Activated gamma-delta T cell treated with anti-CD3 and anti-CD28 coated beads, Interleukin-2, amount 50 U/mL, for 16 hours (primary cell): ENCODE measurements around the gene FSD1.

Experiments
- DNase-seq: peaks from one replicate; pipeline ENCODE4 v3.0.0-alpha.2; 2020; ENCODE audit warnings: low read depth

The FSD1 gene

GRCh38 chr19:4365341-4365740 lies 60.9 kb downstream of the FSD1 start:
- no peak for DNase-seq

DNA sequence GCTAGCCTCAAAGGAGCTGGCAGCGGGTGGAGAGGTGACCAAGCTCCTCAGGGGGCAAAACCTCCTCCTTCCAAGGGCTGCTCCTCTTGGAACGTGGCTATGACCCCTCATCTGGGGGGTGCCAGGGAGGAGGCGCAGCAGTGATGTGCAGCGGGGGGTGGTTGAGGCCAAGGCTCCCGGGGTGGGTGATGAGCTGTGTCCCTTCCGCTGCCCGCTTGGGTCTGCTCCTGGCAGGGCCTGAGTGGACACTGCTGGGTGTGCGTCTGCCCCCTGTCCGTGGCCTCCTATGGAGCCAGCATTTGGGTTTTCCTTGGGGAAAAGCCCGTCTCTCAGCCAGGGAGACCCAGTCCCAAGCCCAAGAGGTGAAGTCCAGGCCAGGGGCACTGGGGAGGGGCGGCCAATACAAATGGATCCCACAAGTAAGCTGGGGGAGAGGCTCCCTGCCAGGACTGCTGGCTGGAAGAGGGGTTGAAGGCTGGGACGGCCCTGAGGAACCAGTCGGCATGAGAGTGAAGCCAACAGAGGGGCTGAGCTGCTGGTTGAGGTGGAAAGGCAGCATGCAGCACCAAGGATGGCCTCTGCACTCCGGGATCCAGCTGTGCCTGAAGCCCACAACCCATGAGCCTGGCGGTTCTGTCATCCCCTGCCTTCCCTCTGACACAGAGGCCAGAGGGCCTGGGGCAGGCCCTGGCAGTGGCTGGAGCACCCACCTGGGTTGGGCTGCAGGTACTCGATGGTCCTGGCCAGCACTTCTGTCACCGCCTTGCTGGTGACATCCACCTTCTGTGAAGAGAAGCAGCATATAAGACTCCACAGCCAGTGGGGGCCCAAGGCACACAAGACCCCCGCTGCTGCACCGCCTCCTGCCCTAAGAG lies 61.6 kb downstream of the FSD1 start:
- DNase-seq, result no peak

- no peak for DNase-seq
These were observed 62.4 kb downstream of the FSD1 start for GRCh38 chr19:4366666-4367335.

GRCh38 chr19:4367336-4367723 lies 62.9 kb downstream of the FSD1 start:
- no peak for DNase-seq

GRCh38 chr19:4367781-4368127 lies 63.4 kb downstream of the FSD1 start:
- DNase-seq, result no peak

- no peak for DNase-seq
These were observed 63.9 kb downstream of the FSD1 start for GRCh38 chr19:4368128-4368820.

DNA sequence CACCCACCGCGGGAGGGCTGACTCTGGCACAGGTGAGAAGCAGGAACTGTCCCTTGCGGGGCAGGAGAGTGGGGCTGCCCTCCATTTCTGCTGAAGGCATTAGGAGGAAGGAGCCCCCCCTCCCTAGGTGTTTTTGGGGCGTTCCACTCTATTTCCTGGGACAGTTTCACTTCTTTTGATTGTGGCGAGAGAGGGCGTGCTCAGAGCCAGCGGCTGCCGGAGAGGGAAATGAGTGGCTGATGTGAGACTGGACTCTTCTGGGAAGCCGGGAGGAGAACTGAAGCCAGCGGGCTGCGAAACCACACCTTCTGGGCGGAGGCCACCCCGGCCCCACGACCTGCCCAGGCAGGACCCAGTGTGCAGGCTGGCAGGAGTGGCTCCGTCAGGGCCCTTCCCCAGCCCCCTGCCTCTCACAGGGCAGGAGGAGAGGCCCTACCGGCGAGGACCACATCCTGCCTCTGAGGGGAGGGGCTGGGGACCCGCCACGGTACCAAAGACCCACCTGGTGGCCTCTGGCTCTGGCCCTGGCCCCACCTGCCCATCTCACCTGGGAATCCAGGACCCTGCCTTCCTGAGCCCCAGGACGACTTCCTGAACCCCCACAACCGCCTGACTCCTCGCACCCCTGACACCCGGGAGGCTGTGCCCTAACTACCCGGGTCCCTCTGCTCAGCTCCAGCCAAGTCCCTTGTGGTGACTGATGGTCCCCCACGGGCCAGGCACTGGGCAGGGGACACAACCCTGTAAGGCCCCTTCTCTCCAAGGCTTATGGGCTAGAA lies 64.9 kb downstream of the FSD1 start:
- DNase-seq, result peak; percentile 55

GRCh38 chr19:4369888-4370260 lies 65.5 kb downstream of the FSD1 start:
- peak; percentile 61 for DNase-seq

- no peak for DNase-seq
These were observed 66.1 kb downstream of the FSD1 start for GRCh38 chr19:4370418-4371041.

GRCh38 chr19:4371247-4372164 lies 67.1 kb downstream of the FSD1 start:
- DNase-seq, result no peak

DNA sequence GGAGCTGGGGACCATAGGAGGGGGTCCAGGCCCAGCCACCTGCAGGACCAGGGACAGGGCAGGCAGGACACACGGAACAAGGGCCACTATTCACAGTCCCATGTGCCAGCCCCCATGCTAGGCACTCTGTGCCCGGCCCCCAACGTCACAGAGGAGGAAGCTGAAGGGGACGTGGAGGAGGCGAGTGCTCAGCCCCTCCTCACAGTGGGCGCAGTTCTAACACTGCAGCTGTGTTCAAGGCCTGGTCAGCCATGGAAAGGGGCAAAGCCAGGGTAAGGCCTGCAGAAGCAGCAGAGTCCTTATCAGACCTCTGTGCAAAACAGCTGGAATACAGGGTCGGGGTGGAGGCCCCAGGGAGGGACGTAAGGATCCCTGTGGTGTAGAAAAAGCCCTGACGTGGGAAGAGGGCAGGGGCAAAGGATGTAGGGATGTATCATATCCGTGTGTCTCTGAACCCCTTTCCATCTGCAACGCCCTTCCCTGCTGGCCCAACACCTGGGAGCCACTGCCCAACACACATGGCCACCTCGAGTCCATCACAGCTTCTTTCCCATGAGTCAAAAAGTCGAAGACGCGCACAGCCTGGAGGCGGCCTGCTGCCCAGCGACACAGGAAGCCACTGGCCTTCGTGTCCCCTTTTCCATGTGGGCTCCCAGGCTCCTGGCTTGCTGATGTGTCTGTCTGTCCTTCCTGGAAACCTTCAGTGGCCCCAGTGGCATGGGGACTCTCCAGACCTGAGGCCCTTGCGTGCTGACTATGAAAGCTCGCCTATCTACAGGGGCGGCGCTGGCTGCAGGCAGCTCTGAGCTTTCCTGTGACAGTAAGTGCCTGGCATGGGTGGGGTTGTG lies 68.0 kb downstream of the FSD1 start:
- no peak for DNase-seq

GRCh38 chr19:4373013-4373367 lies 68.6 kb downstream of the FSD1 start:
- no peak for DNase-seq
